ENCODE measurements around the gene KIR2DL1.
"Not testable (repeated sequence)": the region's sequence is repeated elsewhere in the genome, so short reads cannot be mapped to it uniquely, and the experiment has no call there.

DNA sequence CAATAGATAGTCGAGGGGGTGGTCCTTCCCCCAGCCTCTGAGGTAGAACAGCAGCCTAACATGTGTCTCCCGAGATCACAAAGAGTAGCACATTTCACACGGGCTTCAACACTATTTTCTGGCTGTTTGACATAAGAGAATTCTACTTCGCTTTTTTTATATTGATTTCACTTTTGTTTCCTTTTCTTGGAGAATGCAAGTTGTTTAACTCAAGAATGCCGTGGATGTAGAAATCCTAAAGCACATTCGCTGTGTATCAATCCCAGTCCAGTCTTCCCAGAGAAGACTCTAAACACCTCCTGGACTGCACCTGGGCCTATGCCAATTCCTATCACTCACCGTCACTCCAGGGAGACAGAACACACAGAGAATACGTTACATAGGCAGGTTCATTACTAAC lies 58.5 kb downstream of the KIR2DL1 start:
- not testable (repeated sequence) for TF ChIP-seq YY1 (IDR thresholded peaks at IDR 0.05; ENCODE audit: insufficient read depth, insufficient read length); ZNF274 (IDR thresholded peaks at IDR 0.05; ENCODE audit: low read depth, low read length)

Measured in NT2/D1 (cell line).